GM19328 (cell line): ENCODE measurements around the gene EFHC2.
"Not testable (repeated sequence)": the region's sequence is repeated elsewhere in the genome, so short reads cannot be mapped to it uniquely, and the experiment has no call there.

ENCODE experiments used
- ATAC-seq: cut with Tn5 transposase; IDR thresholded peaks from one replicate; pipeline ENCODE4 v1.9.1; 2021; ENCODE audit warnings: mild to moderate bottlenecking, moderate library complexity; ENCODE audit not compliant: unreplicated experiment

The EFHC2 gene

DNA sequence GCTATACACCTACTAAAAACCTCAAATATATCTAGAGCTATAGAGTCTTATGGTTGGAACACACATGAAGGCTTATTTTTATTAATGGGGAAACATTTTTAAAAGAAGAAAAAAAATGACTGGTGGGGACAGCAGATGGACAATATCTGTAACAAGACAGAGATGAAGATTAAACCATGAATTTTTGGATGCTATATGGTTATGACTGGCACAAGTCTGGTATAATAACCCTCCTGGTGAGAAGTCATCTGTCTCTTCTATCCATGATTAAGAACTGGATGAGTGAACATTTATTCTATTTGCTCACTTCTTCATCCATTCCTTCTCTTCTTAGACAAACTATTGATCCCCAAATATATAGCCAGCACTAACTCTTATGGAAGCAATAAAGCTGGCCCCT is 104.4 kb downstream of the EFHC2 start:
- ATAC-seq, result no peak

DNA sequence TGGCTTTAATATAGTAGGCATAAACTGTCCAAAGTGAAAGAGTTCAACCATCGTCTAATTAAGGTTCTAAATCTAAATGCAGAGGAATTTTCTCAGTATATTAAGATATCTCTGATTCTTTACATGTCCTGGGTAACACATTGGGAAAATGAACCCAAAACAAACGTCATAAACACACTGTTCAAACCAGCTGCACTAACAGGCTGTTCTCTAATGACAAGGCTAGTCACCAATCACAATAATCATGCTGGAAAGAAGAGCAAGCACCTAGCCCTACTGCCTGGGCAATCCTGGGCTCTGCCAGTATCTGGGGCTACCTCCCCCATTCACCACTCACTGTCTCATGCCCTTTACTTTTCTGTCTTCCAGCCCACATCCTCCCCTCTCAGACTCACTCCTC is 107.9 kb downstream of the EFHC2 start:
- ATAC-seq, result no peak

DNA sequence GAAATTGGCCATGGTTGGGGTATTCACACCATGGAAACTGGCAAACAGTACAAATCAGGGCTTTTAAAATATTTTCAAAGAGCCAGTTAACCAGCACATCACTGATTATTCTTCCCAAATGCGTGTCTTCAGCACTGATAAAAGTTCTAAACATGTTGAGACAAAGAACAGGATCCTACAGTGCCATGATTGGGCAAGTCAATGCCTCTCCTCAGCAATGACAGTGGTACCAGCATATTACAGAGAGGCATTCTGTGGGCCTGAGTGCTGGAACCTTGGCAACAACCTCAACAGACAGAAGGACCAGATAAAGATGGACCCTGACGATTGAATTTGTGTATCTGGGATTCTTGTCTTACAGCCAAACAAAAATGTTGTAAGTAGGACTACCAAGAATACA is 108.9 kb downstream of the EFHC2 start:
- ATAC-seq, result no peak

DNA sequence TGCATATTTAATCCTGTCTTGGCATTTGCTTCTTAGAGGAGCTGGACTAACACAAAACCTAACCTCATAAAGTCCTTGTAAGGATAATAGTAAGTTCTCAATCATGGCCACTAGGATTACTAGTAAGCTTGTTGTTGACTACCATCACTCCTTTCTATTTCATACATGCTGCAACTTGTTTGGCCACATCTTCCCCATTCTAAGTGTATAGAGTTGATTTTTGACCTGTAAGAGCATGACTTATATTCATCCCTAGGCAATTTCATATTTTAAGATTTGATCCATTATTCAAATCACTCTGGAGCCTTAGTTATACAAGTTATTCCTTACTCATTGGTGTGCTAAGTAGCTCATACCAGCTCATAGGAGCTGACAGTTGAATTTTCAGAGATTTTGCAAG is 109.4 kb downstream of the EFHC2 start:
- no peak for ATAC-seq

DNA sequence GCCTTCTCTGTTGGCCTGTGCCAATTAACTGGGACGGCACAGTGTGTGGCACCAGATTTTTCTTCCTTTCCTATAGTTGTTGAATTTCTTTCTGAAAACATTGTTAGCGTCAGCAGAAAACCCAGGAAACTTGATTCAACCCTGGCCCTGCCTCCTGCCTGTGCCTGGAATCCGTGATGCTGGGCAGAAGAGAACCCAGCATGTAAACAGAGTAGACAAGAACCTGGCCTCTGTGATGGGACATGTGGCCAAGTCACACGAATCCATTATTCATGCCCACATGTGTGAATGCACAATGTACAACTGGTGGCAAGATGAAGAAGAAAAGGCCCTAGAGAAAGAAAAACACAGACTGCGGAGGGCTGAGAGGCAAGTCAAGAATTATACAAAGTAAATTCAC is 111.4 kb downstream of the EFHC2 start:
- no peak for ATAC-seq

DNA sequence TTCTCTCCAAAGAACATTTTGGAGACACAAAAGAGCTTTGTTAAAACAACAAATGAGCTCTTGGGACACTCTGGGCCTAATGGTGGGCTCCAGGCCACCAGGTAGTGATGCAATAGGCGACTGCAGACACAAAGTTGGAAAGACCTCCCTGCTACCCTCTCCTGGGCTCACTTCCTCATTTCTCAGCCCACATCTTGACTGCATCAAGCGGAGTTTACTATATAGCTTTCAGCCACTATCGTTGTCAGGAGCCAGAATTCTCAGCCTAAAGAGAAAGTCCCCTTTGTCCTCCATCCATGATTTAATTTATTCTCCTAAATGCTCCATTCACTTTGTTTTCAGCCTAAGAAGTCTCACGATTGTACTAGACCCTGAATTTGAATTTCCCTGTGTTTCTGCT is 114.9 kb downstream of the EFHC2 start:
- no peak for ATAC-seq

DNA sequence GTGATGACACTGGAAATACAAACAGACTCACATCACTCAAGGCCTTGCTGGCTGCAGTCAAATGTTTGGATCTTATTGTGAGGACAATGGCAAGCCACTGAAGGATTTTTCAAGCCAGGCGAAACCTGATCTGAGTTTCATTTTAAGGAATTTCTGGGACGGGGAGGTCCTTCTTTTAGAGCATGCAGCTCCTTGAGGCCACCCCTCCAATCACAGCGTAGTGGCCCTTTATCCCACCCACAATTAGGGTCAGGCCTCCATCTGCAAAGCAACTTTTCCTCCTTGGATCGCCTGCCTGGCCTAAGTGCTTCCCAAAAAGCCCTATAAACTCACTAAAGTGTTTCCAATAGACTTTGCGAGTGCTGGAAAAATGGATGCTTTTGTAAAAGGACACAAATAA is 115.5 kb downstream of the EFHC2 start:
- ATAC-seq, result no peak

DNA sequence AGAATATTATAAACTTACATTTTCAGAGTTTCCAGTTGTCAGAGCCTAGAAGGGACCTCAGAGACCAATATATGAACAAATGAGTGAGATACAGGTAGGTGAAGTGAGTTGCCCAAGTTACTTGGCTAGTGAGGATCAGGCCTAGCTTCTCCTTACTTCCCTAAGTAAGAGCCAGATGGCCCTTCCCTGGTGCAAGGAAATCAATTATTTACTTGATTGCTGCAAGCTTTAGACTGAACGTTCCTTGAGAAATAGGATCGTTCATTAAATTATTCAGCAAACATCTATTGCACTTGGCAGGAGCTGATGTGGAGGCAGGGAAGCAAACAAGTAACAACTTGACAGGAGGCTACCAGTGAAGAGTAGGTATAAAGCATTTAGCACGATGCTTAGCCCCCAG is 117.8 kb downstream of the EFHC2 start:
- ATAC-seq, result no peak

DNA sequence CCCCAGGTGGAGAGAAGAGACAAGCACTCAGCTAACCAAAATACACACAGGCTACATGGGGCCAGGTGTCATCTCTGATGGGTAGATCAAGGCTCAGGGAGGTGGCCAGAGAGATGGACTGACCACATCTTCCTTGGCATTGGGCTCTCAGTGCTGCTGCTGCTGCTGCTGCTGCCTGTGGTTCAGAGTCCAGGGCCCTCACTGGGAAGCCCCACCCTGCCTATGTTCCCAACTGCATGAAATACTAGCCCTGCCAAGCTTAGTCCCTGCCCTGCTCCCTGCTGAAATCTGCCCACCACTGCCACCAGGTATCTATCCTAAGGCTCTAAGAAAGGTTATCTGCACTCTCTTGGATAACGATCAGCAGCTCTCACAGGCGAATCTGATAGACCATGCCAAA is 118.7 kb downstream of the EFHC2 start:
- no peak for ATAC-seq

DNA sequence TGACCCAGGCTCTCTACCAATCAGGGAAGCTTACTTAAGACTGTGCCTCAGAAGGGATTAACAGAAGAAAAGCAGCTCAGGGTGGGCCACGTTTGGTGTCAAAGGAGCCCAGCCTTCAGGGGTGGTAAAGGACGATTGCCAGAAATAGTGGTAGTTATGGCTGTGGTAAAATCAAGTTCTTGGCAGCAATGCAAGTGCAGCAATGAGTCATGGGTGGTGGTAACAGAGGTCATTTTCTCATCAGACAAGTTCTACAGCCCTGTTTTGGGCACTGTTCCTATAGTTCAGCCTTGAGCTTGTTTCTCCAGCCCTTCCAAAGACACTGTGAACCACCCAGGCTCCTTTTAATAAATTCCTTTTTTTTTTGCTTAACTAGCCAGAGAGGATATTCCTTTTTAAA is 120.3 kb downstream of the EFHC2 start:
- no peak for ATAC-seq

DNA sequence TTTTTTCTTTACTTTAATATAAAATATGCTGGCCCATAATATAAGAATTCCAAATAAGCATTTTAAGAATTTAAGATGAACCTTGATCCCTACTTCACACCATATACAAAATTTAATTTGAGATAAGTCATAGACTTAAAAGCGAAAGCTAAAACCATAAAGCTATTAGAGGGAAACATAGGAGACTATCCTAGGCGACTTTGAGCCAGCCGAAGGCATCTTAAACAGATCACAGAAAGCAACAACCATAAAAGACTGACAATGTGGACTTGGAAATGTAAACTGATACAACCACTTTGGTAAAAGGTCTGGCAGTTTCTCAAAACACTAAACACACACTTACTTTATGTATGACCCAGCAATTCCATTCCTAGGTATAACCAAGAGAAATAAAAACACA is 125.0 kb downstream of the EFHC2 start:
- no peak for ATAC-seq

DNA sequence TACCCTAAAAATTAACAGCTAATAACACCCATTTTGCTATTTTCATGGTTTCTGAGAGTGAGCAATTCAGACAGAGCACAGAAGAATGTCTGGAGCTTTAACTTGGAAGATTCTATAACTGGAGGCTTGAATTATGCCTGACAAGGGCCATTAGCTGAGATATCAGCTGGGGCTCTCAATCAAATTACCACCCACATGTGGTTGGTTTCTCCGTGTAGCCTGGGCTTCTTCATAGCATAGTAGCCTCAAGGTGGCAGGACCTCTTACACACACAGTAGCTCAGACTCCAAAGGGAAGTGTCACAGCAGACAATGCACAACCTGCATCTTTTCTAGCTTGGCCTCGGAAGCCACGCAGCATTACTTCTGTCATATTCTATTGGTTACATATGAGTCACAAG is 127.3 kb downstream of the EFHC2 start:
- no peak for ATAC-seq

DNA sequence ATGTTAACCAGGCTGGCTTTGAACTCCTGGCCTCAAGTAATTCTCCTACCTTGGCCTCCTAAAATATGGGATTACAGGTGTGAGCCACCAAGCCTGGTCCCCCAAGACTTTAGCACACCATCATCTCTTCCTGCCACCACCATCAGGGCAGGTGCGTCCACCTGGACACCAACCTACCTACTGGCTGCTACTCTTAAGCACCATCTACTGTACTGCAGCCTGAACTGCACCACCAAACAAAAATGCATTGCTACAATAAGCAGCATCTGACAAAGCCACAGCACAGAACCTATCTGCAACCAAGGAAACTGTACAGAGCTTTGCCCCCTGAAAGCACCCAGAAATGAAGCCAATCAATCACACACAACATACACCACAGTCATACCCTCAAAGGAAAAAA is 139.7 kb downstream of the EFHC2 start:
- no peak for ATAC-seq

DNA sequence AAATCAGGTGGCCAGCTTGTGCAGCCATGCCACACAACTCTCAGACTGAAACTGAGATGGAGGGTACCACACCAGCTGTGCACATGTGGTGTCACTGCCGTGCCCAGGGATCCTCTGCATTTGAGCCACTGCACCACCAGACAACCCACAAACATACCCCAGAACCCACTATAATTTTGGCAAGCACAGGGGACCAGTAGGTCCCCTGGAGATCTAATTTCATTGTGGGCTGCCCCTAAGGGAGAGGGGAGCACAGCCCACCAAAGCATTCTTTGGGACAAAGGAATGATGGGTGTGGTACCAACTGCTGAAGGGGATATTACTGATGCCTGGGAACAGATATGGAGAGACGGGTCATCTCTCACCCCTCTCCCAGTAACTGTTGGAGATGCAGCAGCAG is 140.9 kb downstream of the EFHC2 start:
- no peak for ATAC-seq

DNA sequence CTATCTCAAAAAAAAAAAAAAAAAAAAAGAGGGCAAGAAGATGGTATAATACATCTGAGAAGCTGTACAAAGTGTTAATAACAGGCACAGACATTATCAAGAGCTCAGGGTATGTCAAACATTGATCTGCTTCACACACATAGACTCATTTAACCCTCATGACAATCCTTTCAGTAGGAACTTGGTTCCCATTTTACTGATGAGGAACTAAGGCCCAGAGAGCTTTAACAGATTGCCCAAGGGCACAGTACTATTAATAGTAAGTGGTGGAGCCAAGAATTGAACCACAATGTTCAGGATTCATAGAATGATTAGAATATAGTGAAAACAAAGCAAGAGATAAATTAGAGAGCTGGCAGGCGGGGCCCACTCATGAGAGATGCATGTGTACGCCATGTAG is 154.4 kb downstream of the EFHC2 start:
- no peak for ATAC-seq

DNA sequence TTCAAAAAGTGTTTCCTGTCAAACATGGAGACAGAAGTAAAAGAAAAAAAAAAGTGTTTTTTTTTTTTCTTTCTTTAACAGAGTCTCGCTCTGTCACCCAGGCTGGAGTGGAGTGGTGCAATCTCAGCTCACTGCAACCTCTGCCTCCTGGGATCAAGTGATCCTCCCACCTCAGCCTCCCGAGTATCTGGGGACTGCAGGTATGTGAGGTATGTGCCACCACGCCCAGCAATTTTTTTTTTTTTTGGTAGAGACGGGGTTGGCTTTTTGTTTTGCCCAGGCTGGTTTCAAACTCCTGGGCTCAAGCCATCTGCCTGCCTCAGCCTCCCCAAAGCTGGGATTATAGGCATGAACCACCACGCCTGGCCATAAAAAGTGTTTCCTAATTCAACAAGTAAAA is 155.6 kb downstream of the EFHC2 start:
- not testable (repeated sequence) for ATAC-seq

DNA sequence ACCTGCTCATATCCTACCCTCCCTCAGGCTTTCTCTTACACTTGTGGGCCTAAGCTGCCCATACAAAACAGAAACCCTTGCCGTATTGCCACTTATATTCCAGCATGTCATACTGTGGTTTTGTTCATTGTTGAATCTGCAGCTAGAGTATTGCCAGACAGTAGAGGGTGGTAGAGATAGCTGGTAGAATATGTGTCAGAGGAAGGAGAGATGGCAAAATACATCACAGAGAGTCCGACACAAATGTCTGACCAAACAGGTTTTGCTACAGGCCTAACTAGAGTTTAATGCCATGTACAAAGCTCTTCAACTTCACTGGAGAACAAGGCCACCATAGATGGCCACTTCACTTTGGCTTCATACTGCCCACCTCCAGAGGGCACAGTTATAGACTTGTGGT is 160.1 kb downstream of the EFHC2 start:
- ATAC-seq, result no peak

DNA sequence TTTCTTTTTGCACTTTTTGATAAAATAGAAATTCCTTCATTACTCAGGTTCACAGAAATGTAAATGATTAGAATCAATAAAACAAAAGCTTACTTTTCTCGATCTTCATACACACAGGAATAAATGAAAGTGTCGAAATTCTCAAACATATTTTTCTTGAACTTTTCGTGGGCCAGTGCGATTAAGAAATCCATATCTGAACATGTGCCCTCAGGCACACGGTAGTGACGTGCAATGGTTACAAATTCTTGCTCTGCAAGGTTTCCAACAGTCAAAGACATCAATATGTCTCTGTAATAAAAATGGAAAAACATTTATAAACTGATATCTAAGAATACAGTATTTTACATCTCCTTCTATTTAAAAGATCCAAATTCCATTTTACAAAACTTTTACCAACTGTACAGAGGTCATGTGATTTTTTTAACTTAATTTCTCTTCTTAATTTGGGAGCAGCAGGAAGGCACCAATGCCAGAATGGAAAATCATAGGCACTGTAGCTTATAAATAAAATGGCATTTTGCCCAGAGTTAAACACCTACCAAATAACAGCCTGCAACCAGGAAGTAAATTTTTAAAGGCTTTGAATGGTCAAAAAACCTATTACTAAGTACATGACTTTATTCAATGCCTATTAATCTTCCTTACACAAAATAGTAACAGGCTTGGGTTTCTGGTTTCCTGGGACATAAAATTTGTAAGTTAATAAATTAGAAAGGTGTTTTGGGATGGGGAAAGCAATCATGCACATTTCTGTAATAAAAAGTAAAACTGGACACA is 165.0 kb downstream of the EFHC2 start:
- ATAC-seq, result no peak

DNA sequence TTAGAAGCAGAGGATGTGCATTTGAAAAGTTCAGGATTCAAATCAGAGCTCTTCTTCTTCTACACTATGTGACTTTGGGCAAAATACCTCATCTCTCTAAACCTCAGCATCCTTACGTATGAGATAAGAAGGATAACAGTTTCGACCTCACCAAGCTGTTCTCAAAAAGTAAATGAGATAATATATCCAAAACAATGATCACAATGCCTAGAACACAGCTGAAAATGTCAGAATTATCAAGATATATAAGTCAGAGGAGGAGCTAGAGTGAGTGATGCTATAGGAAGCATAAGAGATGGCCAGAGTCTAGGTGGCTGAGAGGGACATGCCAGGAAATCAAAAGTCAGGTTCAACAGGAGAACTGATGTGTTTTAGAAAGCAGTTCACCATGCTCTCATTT is 168.0 kb downstream of the EFHC2 start:
- no peak for ATAC-seq

DNA sequence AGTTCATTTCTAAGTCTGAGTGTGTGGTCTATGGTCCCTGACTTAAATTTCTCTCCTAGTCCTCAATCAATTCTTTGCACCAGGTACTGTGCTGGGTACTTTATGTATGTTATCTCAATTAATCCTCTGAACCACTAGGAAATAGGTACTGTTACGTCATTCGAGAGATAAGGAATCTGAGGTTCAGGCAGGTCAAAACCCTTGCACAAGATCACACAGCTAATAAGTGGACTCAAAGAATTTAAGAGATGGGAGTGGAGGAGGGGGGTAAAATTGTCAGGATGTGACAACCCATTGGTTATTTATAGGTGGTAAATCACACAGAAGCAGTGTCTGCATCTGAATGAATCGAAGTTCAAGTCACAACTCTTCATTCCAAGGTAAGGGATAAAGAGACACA is 169.4 kb downstream of the EFHC2 start:
- ATAC-seq, result no peak

DNA sequence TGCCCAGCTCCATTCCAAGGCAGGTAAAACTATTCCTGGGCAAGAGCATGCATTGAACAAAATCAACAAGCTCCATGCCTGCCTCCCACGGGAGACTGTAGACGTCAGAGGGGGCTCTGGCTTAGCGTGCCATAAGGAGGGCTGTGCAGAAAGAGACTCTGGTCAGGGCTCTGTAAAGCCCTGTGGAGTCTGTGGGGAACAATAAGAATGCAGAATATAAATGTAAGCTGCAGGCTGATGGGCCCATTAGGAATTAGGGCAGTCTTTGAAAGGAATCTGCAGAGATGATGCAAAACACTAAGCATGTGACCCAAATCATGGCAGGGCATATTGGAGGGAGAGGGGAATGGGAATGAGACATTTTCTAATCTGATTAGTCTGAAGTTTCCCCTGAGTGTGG is 170.3 kb downstream of the EFHC2 start:
- no peak for ATAC-seq

DNA sequence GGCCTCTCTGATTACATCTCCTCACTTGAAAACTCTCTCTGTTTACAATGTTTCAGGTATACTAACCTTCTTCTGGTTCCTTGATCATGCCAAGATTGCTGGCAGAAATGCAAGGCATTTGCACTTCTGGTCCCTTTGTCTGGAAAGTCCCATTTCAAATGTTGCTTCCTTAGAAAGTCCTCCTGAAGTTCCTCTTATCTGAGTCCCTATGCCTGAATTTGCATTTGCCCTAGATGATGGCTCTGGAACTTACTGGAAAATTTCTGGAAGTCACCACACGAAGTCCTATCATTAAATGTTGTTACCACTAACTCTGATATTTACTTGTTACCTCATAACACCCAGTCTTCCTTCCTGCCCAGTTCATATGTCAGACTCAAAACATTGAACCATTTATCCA is 176.4 kb downstream of the EFHC2 start:
- no peak for ATAC-seq

DNA sequence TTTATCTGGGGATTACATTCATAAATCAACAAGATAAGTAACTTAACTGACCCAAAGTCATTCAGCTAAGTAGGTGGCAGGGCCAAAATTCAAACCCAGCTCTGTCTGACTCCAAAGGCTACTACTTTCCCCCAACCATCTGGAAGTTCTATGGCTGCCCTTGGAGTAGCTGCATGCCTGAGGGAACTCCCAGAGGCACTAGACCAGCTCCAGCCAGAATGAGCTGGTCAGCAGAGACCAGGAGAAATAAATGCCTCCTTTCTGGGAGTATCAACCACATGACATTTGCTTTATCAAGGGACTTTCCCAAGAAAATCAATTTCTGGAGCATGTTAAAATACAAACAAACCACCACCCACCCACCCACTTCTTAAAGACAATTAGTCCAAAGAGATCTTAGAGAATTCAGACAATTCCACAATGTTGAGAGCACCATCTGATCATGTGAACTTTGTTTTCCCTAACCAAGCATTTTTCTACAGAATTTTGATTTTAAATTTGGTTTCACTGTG is 180.5 kb downstream of the EFHC2 start:
- no peak for ATAC-seq
